K562 (cell line): ENCODE results near the gene ANKRD10. TPM values are rescaled to one million over a fixed set of nuclear protein-coding genes. Genes with fewer than 3 reads are reported as not detected.
A peak's percentile ranks its signal among the peaks of the same experiment; 100 is the strongest.

Experiments used
- ATAC-seq: fragments of 200-7000 bp; cut with Tn5 transposase; 3 replicates; pipeline ENCODE4 v1.9.1; 2020; ENCODE audit warnings: moderate library complexity
- BruUV-seq: library from RNA; stranded (reverse); fragments of 400-500 nt; replicated peaks from 2 replicates; lab custom pipeline; 2021; lab: Mats Ljungman, UMichigan
- CTCF ChIA-PET: fragments of 300-600 bp; formaldehyde crosslinking; extraction: SDS; loops from one replicate; lab custom pipeline; 2021; ENCODE audit warnings: low intra/inter-chr PET ratio; lab: Yijun Ruan, JAX
- POLR2A ChIA-PET: fragments of 300-600, 350-650 bp; sonication (Branson Sonifier 250); formaldehyde crosslinking; extraction: SDS; loops from one replicate; lab custom pipeline; 2021; ENCODE audit warnings: antibody characterized with exemption, inconsistent platforms; lab: Yijun Ruan, JAX
- DNase-seq, 4 experiments: peaks; one replicate each; pipeline versions ENCODE4 v3.0.0 to v3.0.0-alpha.2; 2011 to 2018; ENCODE audit warnings: low spot score in 3 of 4, mixed read lengths in 3 of 4; ENCODE audit errors: extremely low read depth in 1 of 4
- FAIRE-seq: peaks from 2 replicates; lab custom pipeline; 2011; peaks lifted over from hg19 to GRCh38; lab: Jason Lieb, UNC
- H2AFZ ChIP-seq: 2 replicates; pipeline ENCODE4 v1.6.0; 2011; ENCODE audit warnings: low read depth, low read length, control low read depth, inconsistent platforms
- H3K27ac ChIP-seq: fragments of 200-600 bp; 3 replicates; pipeline ENCODE4 v1.8.0; 2011; ENCODE audit warnings: low read depth, mild to moderate bottlenecking, control low read depth, inconsistent platforms, low read length, moderate library complexity, mixed read lengths; ENCODE audit errors: extremely low read depth
- H3K27me3 ChIP-seq, 2 experiments: fragments of 300-600 bp in 1 of 2; 2 replicates in 1 of 2; 3 replicates in 1 of 2; pipeline versions ENCODE4 v1.6.0 to v1.8.0; 2011; ENCODE audit warnings: inconsistent platforms in 2 of 2, low read length in 2 of 2, mild to moderate bottlenecking in 1 of 2, mixed read lengths in 1 of 2, moderate library complexity in 1 of 2; ENCODE audit not compliant: control insufficient read depth in 2 of 2, insufficient read depth in 2 of 2
- H3K36me3 ChIP-seq: fragments of 300-600 bp; 3 replicates; pipeline ENCODE4 v1.8.0; 2011; ENCODE audit warnings: mild to moderate bottlenecking, low read length, inconsistent platforms; ENCODE audit not compliant: control insufficient read depth, insufficient read depth
- H3K4me1 ChIP-seq, 2 experiments: fragments of 200-600 bp in 1 of 2; replicated peaks in 1 of 2; 2 replicates in 1 of 2; 3 replicates in 1 of 2; pipeline versions ENCODE4 v1.5.1 to v1.8.0; 2011; ENCODE audit warnings: inconsistent platforms in 2 of 2, low read length in 2 of 2, mild to moderate bottlenecking in 1 of 2, mixed read lengths in 1 of 2, moderate library complexity in 1 of 2; ENCODE audit not compliant: control insufficient read depth in 2 of 2, insufficient read depth in 2 of 2
- H3K4me2 ChIP-seq: 2 replicates; pipeline ENCODE4 v1.6.1; 2011; ENCODE audit warnings: low read length, control low read depth, inconsistent platforms, mixed read lengths; ENCODE audit not compliant: insufficient read depth
- H3K4me3 ChIP-seq: fragments of 200-600 bp; sonication (generic), shearing (Covaris generic); 2 replicates; pipeline ENCODE4 v1.5.1; 2016; ENCODE audit warnings: control low read depth, inconsistent platforms
- H3K79me2 ChIP-seq: fragments of 200-600 bp; 3 replicates; pipeline ENCODE4 v1.8.0; 2011; ENCODE audit warnings: low read length, inconsistent platforms; ENCODE audit not compliant: control insufficient read depth, insufficient read depth
- H3K9ac ChIP-seq, 2 experiments: 2 replicates each; pipeline versions ENCODE4 v1.6.0 to v1.6.1; 2011; ENCODE audit warnings: low read depth in 2 of 2, low read length in 2 of 2, control low read depth in 1 of 2, inconsistent platforms in 1 of 2, mild to moderate bottlenecking in 1 of 2, mixed read lengths in 1 of 2; ENCODE audit not compliant: insufficient read depth in 1 of 2
- H3K9me1 ChIP-seq: one replicate; pipeline ENCODE4 v1.6.0; 2011; ENCODE audit warnings: inconsistent platforms, mild to moderate bottlenecking, low read length, moderate library complexity; ENCODE audit not compliant: control insufficient read depth, insufficient read depth
- H3K9me3 ChIP-seq: replicated peaks from 2 replicates; pipeline ENCODE4 v1.5.1; 2011; ENCODE audit warnings: low read depth, low read length, inconsistent platforms; ENCODE audit not compliant: control insufficient read depth, insufficient read depth
- H4K20me1 ChIP-seq: replicated peaks from 2 replicates; pipeline ENCODE4 v1.6.1; 2011; ENCODE audit warnings: low read length, inconsistent platforms, mixed read lengths; ENCODE audit not compliant: control insufficient read depth, insufficient read depth
- BACH1 ChIP-seq: fragments of 200-800 bp; sonication (Bioruptor generic); IDR thresholded peaks from 2 replicates; pipeline ENCODE4 v1.6.1; 2016; ENCODE audit warnings: missing genetic modification characterization, missing compliant biosample characterization
- FOXA3 ChIP-seq, 2 experiments: fragments of 450-650 bp in 1 of 2; sonication (generic) in 1 of 2; formaldehyde crosslinking; IDR thresholded peaks in 1 of 2; conservative IDR thresholded peaks in 1 of 2; 2 replicates each; pipeline versions ENCODE4 v1.4.0 to v1.8.0; 2020 to 2022; ENCODE audit warnings: mild to moderate bottlenecking in 2 of 2, missing genetic modification reagents in 1 of 2
- FOXK1 ChIP-seq: sonication (generic); formaldehyde crosslinking; IDR thresholded peaks from 2 replicates; pipeline ENCODE4 v1.8.0; 2022; ENCODE audit warnings: missing genetic modification reagents, mild to moderate bottlenecking, borderline replicate concordance
- KAT7 ChIP-seq: sonication (generic); formaldehyde crosslinking; IDR thresholded peaks from 2 replicates; pipeline ENCODE4 v1.8.0; 2022; ENCODE audit warnings: missing genetic modification reagents, mild to moderate bottlenecking, borderline replicate concordance
- MAFF ChIP-seq: IDR thresholded peaks from 2 replicates; pipeline ENCODE4 v1.6.1; 2012; ENCODE audit warnings: low read length, improper control_type of control experiment
- NFRKB ChIP-seq: fragments of 450-650 bp; IDR thresholded peaks from 2 replicates; pipeline ENCODE4 v1.6.1; 2016; ENCODE audit warnings: low read depth
- PHF20 ChIP-seq: fragments of 450-650 bp; IDR thresholded peaks from 2 replicates; pipeline ENCODE4 v1.6.1; 2018; ENCODE audit not compliant: partially characterized antibody
- SMAD1 ChIP-seq: fragments of 150-350 bp; IDR thresholded peaks from 2 replicates; pipeline ENCODE4 v1.6.1; 2014; ENCODE audit warnings: low read length, low read depth; ENCODE audit not compliant: partially characterized antibody
- ZNF584 ChIP-seq: fragments of 200-800 bp; sonication (Bioruptor generic); IDR thresholded peaks from 2 replicates; pipeline ENCODE4 v1.6.1; 2016; ENCODE audit warnings: low read depth, mild to moderate bottlenecking, missing genetic modification characterization, missing compliant biosample characterization
- ZNF76 ChIP-seq: fragments of 250-450 bp; sonication (Bioruptor Pico); IDR thresholded peaks from 2 replicates; pipeline ENCODE4 v1.4.0; 2020; ENCODE audit warnings: mild to moderate bottlenecking, moderate library complexity, borderline replicate concordance
- WGBS: fragments of 100-300 bp; shearing (Covaris generic); methylation state at CpG from one replicate; pipeline ENCODE4 v1.1.6; 2016; ENCODE audit warnings: low coverage, mixed read lengths; ENCODE audit not compliant: insufficient coverage; ENCODE audit errors: missing lambda C conversion rate; 5-methylcytosine and 5-hydroxymethylcytosine counted together
- in situ Hi-C: fragments of 300-500 bp; cut with MboI; formaldehyde crosslinking; loops from 4 replicates; pipeline ENCODE4 v1.15.0; 2018; ENCODE audit warnings: inconsistent platforms, mixed read lengths
- intact Hi-C: fragments of 100-400 bp; cut with micrococcal nuclease; formaldehyde crosslinking; loops from 2 replicates; pipeline ENCODE4 v1.14.2; 2022
- polyA plus RNA-seq, 8 experiments: library from polyadenylated mRNA; depleted of rRNA in 4 of 8; stranded (reverse) in 5 of 8; unstranded in 3 of 8; fragments of >200 nt; fragmentation: Nextera tagmentation in 2 of 8; fragmentation: Illumina TruSeq in 1 of 8; extraction: Ambion mirVana in 2 of 8; extraction: Trizol in 1 of 8; gene quantifications; 2 replicates each; pipeline versions ENCODE4 v1.2.1 to v1.2.3, GENCODE V29; 2011 to 2014; ENCODE audit warnings: inconsistent platforms in 1 of 8, missing spikeins in 1 of 8
- total RNA-seq, 7 experiments: library from RNA; depleted of rRNA in 6 of 7; stranded (reverse); fragments of >200 nt in 6 of 7; fragmentation: Illumina TruSeq in 2 of 7; extraction: Trizol in 2 of 7; gene quantifications; 2 replicates each; pipeline versions ENCODE4 v1.2.1 to v1.2.3, GENCODE V29; 2011 to 2021; ENCODE audit warnings: low replicate concordance in 1 of 7
- TF ChIP-seq, protein P1 (sequence below), 2 experiments: fragments of 450-650 bp; formaldehyde crosslinking in 1 of 2; IDR thresholded peaks; 2 replicates each; pipeline versions ENCODE4 v1.4.0 to v1.6.1; 2014 to 2020; ENCODE audit warnings: mild to moderate bottlenecking in 2 of 2, borderline replicate concordance in 1 of 2, low read depth in 1 of 2
- TF ChIP-seq, protein P2 (sequence below): sonication (generic); formaldehyde crosslinking; IDR thresholded peaks from 2 replicates; pipeline ENCODE4 v1.5.0; 2020; ENCODE audit warnings: missing genetic modification reagents

Gene ANKRD10
- total and polyA plus RNA-seq, 9 of the 15 experiments (the other 6 are each of a cell fraction or from before 2014, with no cell fraction given): 21.7 to 183 (median 45.0) TPM

DNA sequence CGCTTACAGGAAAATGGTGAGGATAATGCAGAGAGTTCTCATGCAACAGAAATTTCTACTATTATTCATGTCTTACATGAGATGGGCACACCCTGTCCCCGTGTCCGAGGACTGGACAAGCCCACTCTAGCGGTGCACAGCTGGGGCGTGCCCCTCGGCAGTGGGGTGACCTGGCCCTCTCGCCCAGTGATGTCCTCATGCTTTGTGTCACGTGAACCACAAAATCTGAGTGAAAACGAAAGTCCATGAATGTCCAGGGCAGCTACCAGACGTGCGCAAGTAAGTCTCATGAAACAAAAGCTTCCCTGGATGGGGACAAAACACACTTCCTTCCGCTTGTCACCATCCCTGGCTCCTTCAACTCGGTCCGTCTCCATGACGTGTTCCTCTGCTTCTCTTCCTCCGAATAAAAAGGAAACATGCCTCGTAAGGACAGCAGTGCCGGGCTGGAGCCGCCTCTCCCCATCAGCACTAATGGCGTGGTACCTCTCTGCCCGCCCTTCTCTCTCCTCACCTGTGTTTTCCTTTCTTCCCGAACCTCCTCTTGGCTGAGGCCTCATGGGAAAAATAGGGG lies 45.6 kb downstream of the ANKRD10 start:
- intact Hi-C loops: no loop called here
- Histone ChIP-seq H2AFZ (peak overlapping the region; percentile 83), H3K9me1 (no peaks in the 10 kb centered on the region), H3K4me1 (peaks cover 23 to 34% of the 10 kb centered on the region in 2 experiments; a peak in 4 of 5 replicates), H3K4me3 (peak overlapping the region; percentile 49), H3K27ac (peak overlapping the region; percentile 95), H3K4me2 (peak overlapping the region; percentile 84), H3K36me3 (no peaks in the 10 kb centered on the region), H3K9ac (peak overlapping the region; percentile 91 to 94), H3K27me3 (no peaks in the 10 kb centered on the region), H4K20me1 (no peaks in the 10 kb centered on the region), H3K9me3 (peaks cover 6% of the 10 kb centered on the region), H3K79me2 (peaks cover 10% of the 10 kb centered on the region; the same call in 2 of the 3 replicates)
- ATAC-seq (peak; percentile 54), DNase-seq (peak; percentile 29 to 47 (median 32)), FAIRE-seq (peak; percentile 61)
- WGBS: 23% methylated on average over 17 of the region's 22 CpGs
- CTCF ChIA-PET: no interaction called here
- POLR2A ChIA-PET: interaction anchor here (1.2 to 1.3 kb wide), 2 partner anchors 13 to 16 kb away, joined by 3 to 4 read pairs; no protein-coding TSS in a partner anchor
- no TSS peak for BruUV-seq
- in situ Hi-C loops: no loop called here
- 0 out of 2 replicates have a peak, but pooled peaks have one; percentile 22 for TF ChIP-seq ZNF76
- peak; percentile 78; the same call in 1 of the 2 replicates for TF ChIP-seq FOXK1 (CRISPR knock-in tag)
- TF ChIP-seq PHF20: peak; percentile 43
- TF ChIP-seq FOXA3 (CRISPR knock-in tag; conservative IDR thresholded peaks at IDR 0.05 in 1 of 2, IDR thresholded peaks at IDR 0.05 in 1 of 2): 0 out of 4 replicates have a peak, but pooled peaks of 1 of the 2 experiments have one; percentile 8
- TF ChIP-seq, protein P1, sequence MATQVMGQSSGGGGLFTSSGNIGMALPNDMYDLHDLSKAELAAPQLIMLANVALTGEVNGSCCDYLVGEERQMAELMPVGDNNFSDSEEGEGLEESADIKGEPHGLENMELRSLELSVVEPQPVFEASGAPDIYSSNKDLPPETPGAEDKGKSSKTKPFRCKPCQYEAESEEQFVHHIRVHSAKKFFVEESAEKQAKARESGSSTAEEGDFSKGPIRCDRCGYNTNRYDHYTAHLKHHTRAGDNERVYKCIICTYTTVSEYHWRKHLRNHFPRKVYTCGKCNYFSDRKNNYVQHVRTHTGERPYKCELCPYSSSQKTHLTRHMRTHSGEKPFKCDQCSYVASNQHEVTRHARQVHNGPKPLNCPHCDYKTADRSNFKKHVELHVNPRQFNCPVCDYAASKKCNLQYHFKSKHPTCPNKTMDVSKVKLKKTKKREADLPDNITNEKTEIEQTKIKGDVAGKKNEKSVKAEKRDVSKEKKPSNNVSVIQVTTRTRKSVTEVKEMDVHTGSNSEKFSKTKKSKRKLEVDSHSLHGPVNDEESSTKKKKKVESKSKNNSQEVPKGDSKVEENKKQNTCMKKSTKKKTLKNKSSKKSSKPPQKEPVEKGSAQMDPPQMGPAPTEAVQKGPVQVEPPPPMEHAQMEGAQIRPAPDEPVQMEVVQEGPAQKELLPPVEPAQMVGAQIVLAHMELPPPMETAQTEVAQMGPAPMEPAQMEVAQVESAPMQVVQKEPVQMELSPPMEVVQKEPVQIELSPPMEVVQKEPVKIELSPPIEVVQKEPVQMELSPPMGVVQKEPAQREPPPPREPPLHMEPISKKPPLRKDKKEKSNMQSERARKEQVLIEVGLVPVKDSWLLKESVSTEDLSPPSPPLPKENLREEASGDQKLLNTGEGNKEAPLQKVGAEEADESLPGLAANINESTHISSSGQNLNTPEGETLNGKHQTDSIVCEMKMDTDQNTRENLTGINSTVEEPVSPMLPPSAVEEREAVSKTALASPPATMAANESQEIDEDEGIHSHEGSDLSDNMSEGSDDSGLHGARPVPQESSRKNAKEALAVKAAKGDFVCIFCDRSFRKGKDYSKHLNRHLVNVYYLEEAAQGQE (IDR thresholded peaks at IDR 0.05; ENCODE audit: borderline replicate concordance): no peak
- TF ChIP-seq, protein P1 (CRISPR knock-in tag; IDR thresholded peaks at IDR 0.05; ENCODE audit: low read depth): no peak
- TF ChIP-seq BACH1 (tag): no peak
- no peak for TF ChIP-seq SMAD1
- TF ChIP-seq MAFF: no peak
- peak; percentile 71; the same call in 1 of the 2 replicates for TF ChIP-seq NFRKB
- 0 out of 2 replicates have a peak, but pooled peaks have one; percentile 3 for TF ChIP-seq KAT7 (CRISPR knock-in tag)
- TF ChIP-seq, protein P2, sequence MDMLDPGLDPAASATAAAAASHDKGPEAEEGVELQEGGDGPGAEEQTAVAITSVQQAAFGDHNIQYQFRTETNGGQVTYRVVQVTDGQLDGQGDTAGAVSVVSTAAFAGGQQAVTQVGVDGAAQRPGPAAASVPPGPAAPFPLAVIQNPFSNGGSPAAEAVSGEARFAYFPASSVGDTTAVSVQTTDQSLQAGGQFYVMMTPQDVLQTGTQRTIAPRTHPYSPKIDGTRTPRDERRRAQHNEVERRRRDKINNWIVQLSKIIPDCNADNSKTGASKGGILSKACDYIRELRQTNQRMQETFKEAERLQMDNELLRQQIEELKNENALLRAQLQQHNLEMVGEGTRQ: peak; percentile 69
- TF ChIP-seq ZNF584 (CRISPR knock-in tag): peak; percentile 66; the same call in 1 of the 2 replicates
